ENCODE results near the gene DNASE1L1. TPM values are rescaled to one million over a fixed set of nuclear protein-coding genes. Genes with fewer than 3 reads are reported as not detected.

DNASE1L1 gene, protein sequence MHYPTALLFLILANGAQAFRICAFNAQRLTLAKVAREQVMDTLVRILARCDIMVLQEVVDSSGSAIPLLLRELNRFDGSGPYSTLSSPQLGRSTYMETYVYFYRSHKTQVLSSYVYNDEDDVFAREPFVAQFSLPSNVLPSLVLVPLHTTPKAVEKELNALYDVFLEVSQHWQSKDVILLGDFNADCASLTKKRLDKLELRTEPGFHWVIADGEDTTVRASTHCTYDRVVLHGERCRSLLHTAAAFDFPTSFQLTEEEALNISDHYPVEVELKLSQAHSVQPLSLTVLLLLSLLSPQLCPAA
- polyA plus RNA-seq, result 10 to 100 TPM; 17.0 to 27.4 (median 21.7) TPM
- long read RNA-seq, donor 1, transcript DNASE1L1-203 (8 exons, 2,110 nt), result major isoform, 5 of 34 reads
- long read RNA-seq, donor 1, partial matches to known transcripts, result 20 of 34 reads
- long read RNA-seq, donor 1, other reads (novel, unspliced or antisense), result 6 of 34 reads
- long read RNA-seq, donor 2, partial matches to known transcripts, result 5 of 6 reads
- long read RNA-seq, donor 2, other reads (novel, unspliced or antisense), result 0 of 6 reads
- long read RNA-seq, donor 3, partial matches to known transcripts, result 0 of 1 reads
- long read RNA-seq, donor 3, other reads (novel, unspliced or antisense), result 0 of 1 reads
- long read RNA-seq, donor 4, result 0 reads
- long read RNA-seq, donor 5, partial matches to known transcripts, result 19 of 19 reads
- long read RNA-seq, donor 5, other reads (novel, unspliced or antisense), result 0 of 19 reads
- long read RNA-seq, donor 6, partial matches to known transcripts, result 8 of 9 reads
- long read RNA-seq, donor 6, other reads (novel, unspliced or antisense), result 0 of 9 reads
- long read RNA-seq, donor 7, partial matches to known transcripts, result 0 of 8 reads
- long read RNA-seq, donor 7, other reads (novel, unspliced or antisense), result 0 of 8 reads
- long read RNA-seq, donor 8, partial matches to known transcripts, result 0 of 1 reads
- long read RNA-seq, donor 8, other reads (novel, unspliced or antisense), result 0 of 1 reads
- long read RNA-seq, donor 9, result 0 reads
- long read RNA-seq, donor 10, partial matches to known transcripts, result 0 of 7 reads
- long read RNA-seq, donor 10, other reads (novel, unspliced or antisense), result 0 of 7 reads

DNA sequence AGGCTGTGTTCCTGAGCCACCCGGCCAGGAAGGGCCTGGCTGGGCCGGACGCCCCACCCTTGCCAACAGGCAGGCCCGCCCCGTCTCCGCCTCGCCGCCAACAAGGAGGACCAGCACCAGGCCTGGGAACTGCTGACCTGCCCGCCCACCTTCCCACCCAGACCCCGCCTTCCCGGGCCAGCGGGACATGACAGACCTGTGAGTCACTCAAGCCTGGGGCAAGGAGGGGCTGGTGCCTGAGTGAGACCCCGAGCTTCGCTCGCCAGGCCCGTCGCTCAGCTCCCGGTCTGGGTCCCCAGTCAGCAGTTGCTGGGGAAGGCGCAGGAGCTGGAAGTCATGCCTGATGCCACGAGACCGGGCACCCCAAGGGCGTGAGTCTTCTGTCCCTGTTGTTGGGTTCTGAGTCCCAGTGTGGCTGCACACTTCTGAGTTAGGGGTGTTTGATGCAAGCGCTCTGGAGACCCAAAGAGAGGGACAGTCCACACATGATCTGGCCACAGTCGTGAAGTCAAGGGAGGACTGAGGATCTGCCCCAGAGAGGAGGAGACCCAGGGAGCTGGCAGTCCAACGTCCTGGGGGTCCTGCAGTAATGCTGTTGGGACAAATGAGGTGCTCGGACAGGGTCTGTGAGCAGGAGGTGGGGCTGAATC lies at the start of gene DNASE1L1:
TSS of gene DNASE1L1 (minus strand) at position 33 of the 650 bp plus-strand sequence. CDS start 3,686 bp downstream, outside the sequence.
- DNase-seq (peak; percentile 82 to 86), FAIRE-seq (no peak)
- Histone ChIP-seq H3K9me3 (ENCODE audit: control insufficient read depth in 2 of 2, insufficient read depth in 1 of 2, low read depth in 1 of 2, low read length in 1 of 2) (no peaks in the 10 kb centered on the region), H3K4me1 (ENCODE audit: control insufficient read depth in 3 of 3, insufficient read depth in 2 of 3, low read depth in 1 of 3, low read length in 2 of 3) (peaks cover 0 to 20% (median 0%) of the 10 kb centered on the region in 3 donors), H3K27me3 (ENCODE audit: control insufficient read depth in 3 of 3, insufficient read depth in 3 of 3, low read length in 3 of 3) (no peaks in the 10 kb centered on the region), H3K4me3 (ENCODE audit: low read depth in 1 of 3, low read length in 3 of 3) (peak within 1 kb of the TSS in 2 of 3 donors; percentile 43 to 45), H3K27ac (ENCODE audit: low read depth in 1 of 3, low read length in 2 of 3) (peak within 1 kb of the TSS; percentile 76 to 93 (median 84)), H3K36me3 (ENCODE audit: control insufficient read depth in 3 of 3, insufficient read depth in 2 of 3, low read depth in 1 of 3, low read length in 3 of 3) (peaks cover 0 to 18% (median 0%) of the 10 kb centered on the region in 3 donors)
- 27 to 51% (median 33%) methylated on average over 19 to 26 of the region's 26 CpGs for WGBS, 3 donors

DNA sequence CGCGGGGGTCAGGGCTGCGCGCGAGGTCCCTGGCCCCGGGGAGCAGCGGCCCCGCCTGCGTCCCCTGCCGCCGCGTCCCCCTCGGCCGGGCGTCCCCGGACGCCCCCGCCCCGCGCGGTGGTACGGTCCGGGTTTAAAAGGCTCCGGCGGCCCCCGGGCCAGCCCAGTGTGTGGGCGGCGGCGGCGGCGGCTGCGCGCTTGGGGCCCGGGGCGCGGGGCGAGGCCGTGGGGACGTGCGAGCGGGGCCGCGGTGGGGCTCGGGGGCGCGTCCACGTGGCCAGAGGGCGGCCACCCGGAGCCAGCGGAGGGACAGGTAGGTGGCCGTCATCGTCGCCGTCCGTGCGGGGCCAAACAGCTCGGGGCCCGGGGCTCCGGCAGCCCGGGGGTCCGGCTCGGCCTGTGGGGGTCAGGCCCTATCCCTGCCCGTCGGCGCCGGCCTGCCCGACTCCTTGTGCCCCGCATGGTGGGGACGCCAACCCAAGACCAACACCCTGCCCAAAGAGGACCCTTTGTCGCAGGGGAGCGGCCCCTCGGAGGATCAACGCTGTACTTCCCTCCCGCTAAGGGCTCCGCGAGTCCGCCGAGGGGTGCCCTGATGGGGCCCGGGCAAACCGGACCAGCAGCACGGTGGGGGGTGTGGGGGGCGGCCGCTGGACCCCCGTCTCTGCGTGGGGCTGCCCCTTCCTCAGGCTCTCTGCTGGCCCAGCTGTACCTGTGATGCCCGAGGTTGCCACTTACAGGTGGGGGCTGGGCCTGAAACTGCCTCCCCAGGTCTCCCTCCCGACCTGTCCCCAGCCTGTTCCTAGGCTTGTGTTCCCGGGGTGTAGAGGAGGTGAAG lies 49.3 kb upstream of the DNASE1L1 start, which contains the start of gene PLXNA3:
TSS of gene PLXNA3 (plus strand) at position 166 of the 838 bp plus-strand sequence. CDS start 1,903 bp downstream, outside the sequence.
- H3K36me3 ChIP-seq (ENCODE audit: control insufficient read depth in 3 of 3, insufficient read depth in 2 of 3, low read depth in 1 of 3, low read length in 3 of 3), result peaks cover 0 to 32% (median 0%) of the 10 kb centered on the region in 3 donors
- no peaks in the 10 kb centered on the region for H3K9me3 ChIP-seq (ENCODE audit: control insufficient read depth in 2 of 2, insufficient read depth in 1 of 2, low read depth in 1 of 2, low read length in 1 of 2)
- peaks cover 0 to 6% (median 0%) of the 10 kb centered on the region in 3 donors for H3K4me1 ChIP-seq (ENCODE audit: control insufficient read depth in 3 of 3, insufficient read depth in 2 of 3, low read depth in 1 of 3, low read length in 2 of 3)
- peak; percentile 36 to 78 for DNase-seq
- FAIRE-seq, result no peak
- H3K27me3 ChIP-seq (ENCODE audit: control insufficient read depth in 3 of 3, insufficient read depth in 3 of 3, low read length in 3 of 3), result no peaks in the 10 kb centered on the region
- 0 to 48% (median 8%) methylated on average over 29 to 88 of the region's 88 CpGs for WGBS, 3 donors
- peak within 1 kb of the TSS in 2 of 3 donors; percentile 61 to 62 for H3K27ac ChIP-seq (ENCODE audit: low read depth in 1 of 3, low read length in 2 of 3)
- H3K4me3 ChIP-seq (ENCODE audit: low read depth in 1 of 3, low read length in 3 of 3), result peak within 1 kb of the TSS; percentile 41 to 85 (median 62)

DNA sequence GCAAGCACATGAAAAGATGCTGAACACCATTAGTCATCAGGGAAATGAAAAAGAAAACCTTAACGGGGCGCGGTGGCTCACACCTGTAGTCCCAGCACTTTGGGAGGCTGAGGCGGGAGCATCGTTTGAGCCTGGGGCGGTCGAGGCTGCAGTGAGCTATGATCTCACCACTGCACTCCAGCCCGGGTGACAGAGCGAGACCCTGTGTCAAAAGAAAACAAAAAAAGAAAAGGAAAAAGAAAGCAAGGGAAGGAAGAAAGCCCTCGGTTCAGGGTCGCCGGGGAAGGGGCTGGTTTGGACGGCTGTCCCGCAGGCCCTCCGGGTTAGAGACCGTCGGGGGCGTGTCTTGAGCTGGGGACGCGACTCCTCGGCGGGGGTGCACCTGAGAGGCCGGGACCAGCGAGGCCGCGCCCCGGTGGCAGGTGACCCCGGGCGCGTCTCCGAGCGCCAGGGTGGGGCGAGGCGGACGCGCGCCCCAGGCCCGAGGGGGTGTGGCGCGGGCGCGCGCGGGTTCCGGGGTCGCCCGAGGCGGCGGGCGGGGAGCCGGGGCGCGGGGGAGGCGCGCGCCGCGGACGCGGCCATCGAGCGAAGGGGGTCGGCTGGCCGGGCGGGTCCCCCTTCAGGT lies 48.5 kb upstream of the DNASE1L1 start:
- Histone ChIP-seq H3K4me3 (ENCODE audit: low read depth in 1 of 3, low read length in 3 of 3) (peak overlapping the region; percentile 23 to 62 (median 47)), H3K27me3 (ENCODE audit: control insufficient read depth in 3 of 3, insufficient read depth in 3 of 3, low read length in 3 of 3) (no peaks in the 10 kb centered on the region), H3K9me3 (ENCODE audit: control insufficient read depth in 2 of 2, insufficient read depth in 1 of 2, low read depth in 1 of 2, low read length in 1 of 2) (no peaks in the 10 kb centered on the region), H3K4me1 (ENCODE audit: control insufficient read depth in 3 of 3, insufficient read depth in 2 of 3, low read depth in 1 of 3, low read length in 2 of 3) (peaks cover 0 to 6% (median 0%) of the 10 kb centered on the region in 3 donors), H3K27ac (ENCODE audit: low read depth in 1 of 3, low read length in 2 of 3) (peak overlapping the region in 2 of 3 donors; percentile 53 to 62), H3K36me3 (ENCODE audit: control insufficient read depth in 3 of 3, insufficient read depth in 2 of 3, low read depth in 1 of 3, low read length in 3 of 3) (peaks cover 0 to 28% (median 0%) of the 10 kb centered on the region in 3 donors)
- 2 to 44% (median 17%) methylated on average over 34 to 65 of the region's 65 CpGs for WGBS, 3 donors
- DNase-seq (peak; percentile 59 to 80), FAIRE-seq (no peak)

DNA sequence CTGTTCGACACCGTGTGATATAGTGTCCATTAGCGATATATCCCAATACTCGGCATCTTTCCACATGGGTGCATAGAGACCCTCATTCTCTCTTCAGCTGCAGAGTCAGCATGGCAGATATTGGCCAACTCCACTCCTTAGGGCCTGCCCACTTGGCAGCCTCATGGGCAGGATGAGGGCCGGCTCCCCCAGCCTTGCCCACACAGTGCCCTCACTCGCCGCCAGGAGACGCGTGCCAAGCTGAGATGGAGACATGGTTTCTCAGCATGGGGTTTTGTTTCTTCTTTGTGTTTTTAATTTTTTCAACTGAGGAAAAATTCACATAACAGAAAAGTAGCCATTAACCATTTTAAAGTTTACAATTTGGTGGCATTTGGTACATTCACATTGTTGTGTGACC lies 43.8 kb upstream of the DNASE1L1 start:
- Histone ChIP-seq H3K27me3 (ENCODE audit: control insufficient read depth in 3 of 3, insufficient read depth in 3 of 3, low read length in 3 of 3) (no peaks in the 10 kb centered on the region), H3K36me3 (ENCODE audit: control insufficient read depth in 3 of 3, insufficient read depth in 2 of 3, low read depth in 1 of 3, low read length in 3 of 3) (peaks cover 0 to 38% (median 0%) of the 10 kb centered on the region in 3 donors), H3K4me1 (ENCODE audit: control insufficient read depth in 3 of 3, insufficient read depth in 2 of 3, low read depth in 1 of 3, low read length in 2 of 3) (no peaks in the 10 kb centered on the region), H3K9me3 (ENCODE audit: control insufficient read depth in 2 of 2, insufficient read depth in 1 of 2, low read depth in 1 of 2, low read length in 1 of 2) (no peaks in the 10 kb centered on the region), H3K27ac (ENCODE audit: low read depth in 1 of 3, low read length in 2 of 3) (no peak overlapping the region), H3K4me3 (ENCODE audit: low read depth in 1 of 3, low read length in 3 of 3) (no peak overlapping the region)
- FAIRE-seq (no peak), DNase-seq (no peak)
- 92 to 100% (median 97%) methylated on average over 9 of the region's 9 CpGs for WGBS, 3 donors

DNA sequence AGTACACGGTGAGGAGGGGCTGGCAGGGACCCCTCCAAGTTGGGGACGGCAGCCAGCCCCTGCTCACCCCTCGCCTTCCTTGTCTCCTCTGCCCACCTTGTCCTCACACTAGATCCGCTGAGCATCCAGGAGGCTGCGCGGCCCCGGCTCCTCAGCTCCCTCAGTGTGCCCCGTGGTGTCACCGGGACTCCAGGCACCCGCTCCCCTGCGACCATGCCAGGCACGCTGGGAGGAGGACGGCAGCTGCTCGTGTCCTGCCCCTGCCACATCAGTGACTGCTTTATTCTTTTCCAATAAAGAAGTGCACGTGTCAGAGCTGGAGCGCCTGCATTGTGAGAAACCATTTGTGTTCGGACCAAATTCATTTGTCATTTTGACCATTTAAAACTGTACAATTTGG lies 41.3 kb upstream of the DNASE1L1 start:
- DNase-seq (no peak), FAIRE-seq (no peak)
- Histone ChIP-seq H3K4me3 (ENCODE audit: low read depth in 1 of 3, low read length in 3 of 3) (no peak overlapping the region), H3K27ac (ENCODE audit: low read depth in 1 of 3, low read length in 2 of 3) (no peak overlapping the region), H3K27me3 (ENCODE audit: control insufficient read depth in 3 of 3, insufficient read depth in 3 of 3, low read length in 3 of 3) (no peaks in the 10 kb centered on the region), H3K9me3 (ENCODE audit: control insufficient read depth in 2 of 2, insufficient read depth in 1 of 2, low read depth in 1 of 2, low read length in 1 of 2) (no peaks in the 10 kb centered on the region), H3K4me1 (ENCODE audit: control insufficient read depth in 3 of 3, insufficient read depth in 2 of 3, low read depth in 1 of 3, low read length in 2 of 3) (peaks cover 0 to 1% (median 0%) of the 10 kb centered on the region in 3 donors), H3K36me3 (ENCODE audit: control insufficient read depth in 3 of 3, insufficient read depth in 2 of 3, low read depth in 1 of 3, low read length in 3 of 3) (peaks cover 0 to 60% (median 0%) of the 10 kb centered on the region in 3 donors)
- 94 to 95% (median 95%) methylated on average over 15 to 17 of the region's 17 CpGs for WGBS, 3 donors

DNA sequence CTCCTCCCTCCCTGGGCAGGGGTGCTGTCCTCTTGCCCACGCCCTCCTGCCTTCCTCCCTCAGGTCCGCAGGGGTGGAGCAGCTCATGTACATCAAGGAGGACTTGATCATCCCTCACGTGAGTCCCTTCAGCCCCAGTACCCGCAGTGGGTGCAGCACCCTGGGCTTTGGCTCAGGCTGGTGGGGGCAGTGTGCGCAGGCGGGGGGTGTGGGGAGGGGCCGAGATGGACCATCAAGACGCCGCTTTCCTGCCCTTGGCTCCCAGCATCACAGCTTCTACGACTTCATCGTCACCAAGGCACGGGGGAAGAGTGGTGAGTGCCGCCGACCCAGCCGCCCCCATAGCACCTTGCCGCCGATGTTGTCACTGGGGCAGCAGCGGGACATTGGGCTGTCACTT lies 40.6 kb upstream of the DNASE1L1 start:
- Histone ChIP-seq H3K36me3 (ENCODE audit: control insufficient read depth in 3 of 3, insufficient read depth in 2 of 3, low read depth in 1 of 3, low read length in 3 of 3) (peaks cover 0 to 60% (median 0%) of the 10 kb centered on the region in 3 donors), H3K27me3 (ENCODE audit: control insufficient read depth in 3 of 3, insufficient read depth in 3 of 3, low read length in 3 of 3) (no peaks in the 10 kb centered on the region), H3K4me3 (ENCODE audit: low read depth in 1 of 3, low read length in 3 of 3) (no peak overlapping the region), H3K4me1 (ENCODE audit: control insufficient read depth in 3 of 3, insufficient read depth in 2 of 3, low read depth in 1 of 3, low read length in 2 of 3) (peaks cover 0 to 8% (median 0%) of the 10 kb centered on the region in 3 donors), H3K27ac (ENCODE audit: low read depth in 1 of 3, low read length in 2 of 3) (no peak overlapping the region), H3K9me3 (ENCODE audit: control insufficient read depth in 2 of 2, insufficient read depth in 1 of 2, low read depth in 1 of 2, low read length in 1 of 2) (no peaks in the 10 kb centered on the region)
- DNase-seq, result no peak
- FAIRE-seq, result no peak
- WGBS, 3 donors, result 88 to 96% (median 96%) methylated on average over 16 to 18 of the region's 18 CpGs

DNA sequence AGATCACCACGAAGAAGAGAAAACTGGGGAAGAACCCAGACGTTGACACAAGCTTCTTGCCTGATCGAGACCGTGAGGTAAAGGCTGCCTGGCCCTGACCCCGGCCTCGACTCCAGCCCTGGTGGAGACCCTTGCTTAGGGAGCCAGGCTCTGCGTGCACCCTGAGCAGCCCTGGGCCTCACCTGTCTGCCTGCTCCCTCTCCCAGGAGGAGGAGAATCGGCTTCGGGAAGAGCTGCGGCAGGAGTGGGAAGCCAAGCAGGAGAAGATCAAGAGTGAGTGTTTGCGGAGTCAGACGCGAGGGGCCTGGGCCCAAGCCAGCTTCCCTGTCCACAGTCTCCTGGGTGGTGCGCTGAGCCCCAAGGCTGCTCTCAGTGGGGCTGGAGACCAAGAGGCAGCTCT lies 39.4 kb upstream of the DNASE1L1 start:
- no peak overlapping the region for H3K4me3 ChIP-seq (ENCODE audit: low read depth in 1 of 3, low read length in 3 of 3)
- peaks cover 0 to 60% (median 0%) of the 10 kb centered on the region in 3 donors for H3K36me3 ChIP-seq (ENCODE audit: control insufficient read depth in 3 of 3, insufficient read depth in 2 of 3, low read depth in 1 of 3, low read length in 3 of 3)
- DNase-seq (no peak), FAIRE-seq (no peak)
- peaks cover 0 to 12% (median 0%) of the 10 kb centered on the region in 3 donors for H3K4me1 ChIP-seq (ENCODE audit: control insufficient read depth in 3 of 3, insufficient read depth in 2 of 3, low read depth in 1 of 3, low read length in 2 of 3)
- WGBS, 3 donors, result 91 to 96% (median 93%) methylated on average over 14 of the region's 14 CpGs
- no peak overlapping the region for H3K27ac ChIP-seq (ENCODE audit: low read depth in 1 of 3, low read length in 2 of 3)
- no peaks in the 10 kb centered on the region for H3K27me3 ChIP-seq (ENCODE audit: control insufficient read depth in 3 of 3, insufficient read depth in 3 of 3, low read length in 3 of 3)
- no peaks in the 10 kb centered on the region for H3K9me3 ChIP-seq (ENCODE audit: control insufficient read depth in 2 of 2, insufficient read depth in 1 of 2, low read depth in 1 of 2, low read length in 1 of 2)

Measured in small intestine (tissue), 16 donors.